ENCODE results near the gene BRD3OS.
"Not testable (repeated sequence)": the region's sequence is repeated elsewhere in the genome, so short reads cannot be mapped to it uniquely, and the experiment has no call there.

The BRD3OS gene

DNA sequence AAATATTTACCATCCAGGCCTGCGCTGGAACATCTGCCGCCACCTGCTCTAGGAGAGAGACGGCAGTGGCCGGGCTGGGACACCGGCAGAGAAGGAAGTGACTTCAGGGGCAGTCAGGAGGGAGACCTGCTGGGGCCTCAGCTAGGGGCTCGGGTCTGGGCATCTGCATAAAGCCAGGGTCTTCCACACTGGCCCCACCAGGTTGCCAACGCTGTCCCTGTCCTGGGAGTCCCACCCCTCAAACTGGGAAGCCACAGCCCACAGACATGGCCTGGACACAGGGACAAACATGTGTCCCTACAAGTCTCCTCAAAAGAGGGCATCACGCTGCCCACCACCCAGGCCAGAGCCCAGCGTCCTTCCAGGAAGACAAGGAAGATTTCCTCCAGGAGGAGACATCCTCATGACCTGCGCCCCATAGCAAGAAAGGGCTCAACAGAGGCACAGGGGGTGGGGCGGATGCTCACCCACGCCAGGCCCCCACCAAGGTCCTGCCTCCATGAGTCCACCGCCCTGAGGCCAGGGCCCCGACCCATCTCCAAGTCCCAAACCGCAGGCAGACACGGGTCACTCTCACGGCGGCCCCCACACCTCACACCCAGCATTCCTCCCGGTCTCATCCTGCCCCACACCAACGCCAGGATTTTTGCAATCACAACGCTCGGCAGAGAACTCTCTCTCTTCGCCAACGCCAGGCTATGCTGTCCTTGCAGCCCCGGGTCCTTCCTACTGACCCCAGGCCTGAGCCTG is 42.1 kb upstream of the BRD3OS start:
- DNase-seq (ENCODE audit: low spot score) = no peak
- in situ Hi-C loops (cut with MboI; ENCODE audit: low pct_unique_long_range_greater_than_20kb, low sequenced_read_pairs, unreplicated experiment) = no loop called here

DNA sequence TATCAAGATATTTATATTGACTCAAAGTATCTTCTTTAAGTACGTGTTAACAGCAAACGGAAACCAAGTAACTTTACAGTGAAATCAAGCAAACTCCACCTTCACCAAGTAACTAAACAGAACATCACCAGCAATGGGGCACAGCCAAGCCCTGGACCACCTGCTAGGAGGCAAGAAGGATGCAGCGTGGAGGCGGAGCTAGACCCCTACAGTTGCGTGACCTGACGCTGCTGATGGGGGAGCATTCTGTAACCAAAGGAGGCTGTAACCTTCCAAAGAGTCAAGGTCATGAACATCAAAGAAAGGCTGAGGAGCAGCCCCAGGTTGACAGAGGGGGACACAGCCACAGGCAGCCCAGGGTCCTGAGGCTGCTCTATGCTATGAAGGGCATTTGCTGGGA is 39.2 kb upstream of the BRD3OS start:
- TF ChIP-seq, protein P1, sequence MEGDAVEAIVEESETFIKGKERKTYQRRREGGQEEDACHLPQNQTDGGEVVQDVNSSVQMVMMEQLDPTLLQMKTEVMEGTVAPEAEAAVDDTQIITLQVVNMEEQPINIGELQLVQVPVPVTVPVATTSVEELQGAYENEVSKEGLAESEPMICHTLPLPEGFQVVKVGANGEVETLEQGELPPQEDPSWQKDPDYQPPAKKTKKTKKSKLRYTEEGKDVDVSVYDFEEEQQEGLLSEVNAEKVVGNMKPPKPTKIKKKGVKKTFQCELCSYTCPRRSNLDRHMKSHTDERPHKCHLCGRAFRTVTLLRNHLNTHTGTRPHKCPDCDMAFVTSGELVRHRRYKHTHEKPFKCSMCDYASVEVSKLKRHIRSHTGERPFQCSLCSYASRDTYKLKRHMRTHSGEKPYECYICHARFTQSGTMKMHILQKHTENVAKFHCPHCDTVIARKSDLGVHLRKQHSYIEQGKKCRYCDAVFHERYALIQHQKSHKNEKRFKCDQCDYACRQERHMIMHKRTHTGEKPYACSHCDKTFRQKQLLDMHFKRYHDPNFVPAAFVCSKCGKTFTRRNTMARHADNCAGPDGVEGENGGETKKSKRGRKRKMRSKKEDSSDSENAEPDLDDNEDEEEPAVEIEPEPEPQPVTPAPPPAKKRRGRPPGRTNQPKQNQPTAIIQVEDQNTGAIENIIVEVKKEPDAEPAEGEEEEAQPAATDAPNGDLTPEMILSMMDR (IDR thresholded peaks at IDR 0.05; ENCODE audit: extremely low read depth, insufficient read depth, missing control alignments) = no peak
- in situ Hi-C loops (cut with MboI; ENCODE audit: low pct_unique_long_range_greater_than_20kb, low sequenced_read_pairs, unreplicated experiment) = no loop called here
- no peak for DNase-seq (ENCODE audit: low spot score)

More for the DNA sequence above, 42.1 kb upstream of the BRD3OS start:
- TF ChIP-seq, protein P1 (IDR thresholded peaks at IDR 0.05; ENCODE audit: extremely low read depth, insufficient read depth, missing control alignments) = no peak

DNA sequence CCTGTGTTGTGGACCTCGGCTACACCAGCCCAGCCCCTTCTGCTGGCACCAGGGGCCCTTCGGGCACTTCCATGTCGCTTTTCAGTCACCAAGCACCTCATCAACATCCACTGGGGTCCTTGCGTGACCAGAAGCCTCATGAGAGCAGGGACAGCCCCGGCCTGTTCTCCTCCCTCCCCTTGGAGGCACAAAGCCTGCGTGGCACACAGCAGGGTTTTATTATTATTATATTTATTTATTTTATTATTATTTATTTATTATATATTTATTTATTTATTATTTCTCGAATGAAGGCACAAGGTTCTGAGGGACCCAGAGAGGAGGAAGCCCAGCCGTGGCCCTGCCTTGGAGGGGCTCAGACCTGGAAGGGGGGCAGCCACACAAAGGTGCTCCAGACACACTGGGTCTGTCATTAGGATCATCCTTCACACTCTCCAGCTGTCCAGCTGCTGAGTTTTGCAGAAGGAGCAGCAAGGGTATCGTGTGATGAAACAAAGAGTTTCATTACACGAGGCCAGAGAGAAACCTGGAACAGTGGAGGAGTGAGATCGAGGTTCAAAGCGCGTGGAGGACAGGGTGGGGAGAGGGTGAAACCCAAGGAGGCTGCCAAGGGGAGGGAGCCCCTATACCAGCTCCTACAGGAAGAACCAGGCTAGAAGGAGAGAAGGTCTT is 38.4 kb upstream of the BRD3OS start:
- in situ Hi-C loops (cut with MboI; ENCODE audit: low pct_unique_long_range_greater_than_20kb, low sequenced_read_pairs, unreplicated experiment) = no loop called here
- no peak for DNase-seq (ENCODE audit: low spot score)
- TF ChIP-seq, protein P1 (IDR thresholded peaks at IDR 0.05; ENCODE audit: extremely low read depth, insufficient read depth, missing control alignments) = no peak

DNA sequence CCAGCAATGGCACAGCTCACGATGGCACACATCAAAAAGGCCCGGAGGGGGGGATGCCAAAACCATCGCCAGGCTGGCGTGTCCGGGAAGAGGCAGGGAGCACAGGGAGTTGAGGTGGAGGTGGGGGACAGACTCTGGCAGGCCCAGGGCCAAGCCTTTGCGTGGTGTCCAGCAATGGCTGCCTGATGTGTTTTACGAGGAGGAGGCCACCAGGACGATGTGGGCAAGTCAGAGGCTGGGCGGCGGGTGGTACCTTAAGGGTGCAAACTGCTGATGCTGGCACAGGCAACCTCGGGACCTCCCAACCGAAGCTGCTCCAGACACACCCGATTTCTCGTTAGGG is 37.9 kb upstream of the BRD3OS start:
- in situ Hi-C loops (cut with MboI; ENCODE audit: low pct_unique_long_range_greater_than_20kb, low sequenced_read_pairs, unreplicated experiment) = no loop called here
- DNase-seq (ENCODE audit: low spot score) = no peak
- TF ChIP-seq, protein P1 (IDR thresholded peaks at IDR 0.05; ENCODE audit: extremely low read depth, insufficient read depth, missing control alignments) = no peak

DNA sequence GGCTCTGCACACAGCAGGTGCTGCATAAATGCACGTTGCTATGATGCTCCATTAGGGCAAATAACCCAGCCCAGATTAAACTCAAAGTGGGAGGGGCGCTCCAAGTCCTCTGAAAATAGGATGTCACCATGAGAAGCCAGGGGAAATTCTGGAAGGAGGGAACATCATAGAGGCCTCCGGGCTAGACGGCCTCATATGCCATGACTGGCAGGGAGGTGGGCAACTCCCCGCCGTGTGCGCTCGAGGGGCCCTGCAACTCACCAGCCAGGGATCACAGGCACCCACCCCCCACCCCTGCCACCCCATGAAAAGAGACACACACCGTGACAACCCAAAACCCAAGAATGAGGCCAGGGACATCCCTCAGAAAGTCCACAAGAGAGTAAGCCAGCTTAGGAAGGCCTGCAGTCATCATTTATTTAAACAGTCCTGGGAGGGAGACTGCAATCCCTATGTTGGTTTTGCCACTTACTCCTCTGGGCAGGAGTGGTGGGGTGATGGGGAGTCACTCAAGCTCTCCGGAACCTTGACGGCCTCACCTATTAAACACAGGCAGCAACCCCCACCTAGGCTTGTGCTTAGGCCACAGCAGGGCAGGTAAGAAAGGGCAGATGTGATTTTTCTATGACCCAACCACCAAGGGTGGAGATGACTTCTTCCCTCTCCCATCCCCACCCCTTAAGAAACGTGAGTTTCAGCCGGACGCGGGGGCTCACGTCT is 37.2 kb upstream of the BRD3OS start:
- TF ChIP-seq, protein P1 (IDR thresholded peaks at IDR 0.05; ENCODE audit: extremely low read depth, insufficient read depth, missing control alignments) = no peak
- DNase-seq (ENCODE audit: low spot score) = no peak
- in situ Hi-C loops (cut with MboI; ENCODE audit: low pct_unique_long_range_greater_than_20kb, low sequenced_read_pairs, unreplicated experiment) = no loop called here

DNA sequence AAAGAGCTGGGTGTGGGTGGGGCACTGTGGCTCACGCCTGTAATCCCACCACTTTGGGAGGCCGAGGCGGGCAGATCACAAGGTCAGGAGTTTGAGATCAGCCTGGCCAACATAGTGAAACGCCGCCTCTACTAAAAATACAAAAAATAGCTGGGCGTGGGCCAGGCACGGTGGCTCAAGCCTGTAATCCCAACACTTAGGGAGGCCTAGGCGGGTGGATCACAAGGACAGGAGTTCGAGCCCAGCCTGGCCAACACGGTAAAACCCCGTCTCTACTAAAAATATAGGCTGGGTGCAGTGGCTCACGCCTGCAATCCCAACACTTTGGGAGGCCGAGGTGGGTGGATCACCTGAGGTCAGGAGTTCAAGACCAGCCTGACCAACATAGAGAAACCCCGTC is 36.5 kb upstream of the BRD3OS start:
- DNase-seq (ENCODE audit: low spot score); in situ Hi-C loops (cut with MboI; ENCODE audit: low pct_unique_long_range_greater_than_20kb, low sequenced_read_pairs, unreplicated experiment): not testable (repeated sequence)

Measured in GM13977 (cell line).